Activated T-helper 1 cell treated with Interleukin-2 at 50 U/mL for 16 hours (primary cell): ENCODE results near the gene TMC2.

Source experiments
- DNase-seq: peaks from one replicate; pipeline ENCODE4 v3.0.0-alpha.2; 2020; ENCODE audit warnings: low read depth

TMC2 gene

DNA sequence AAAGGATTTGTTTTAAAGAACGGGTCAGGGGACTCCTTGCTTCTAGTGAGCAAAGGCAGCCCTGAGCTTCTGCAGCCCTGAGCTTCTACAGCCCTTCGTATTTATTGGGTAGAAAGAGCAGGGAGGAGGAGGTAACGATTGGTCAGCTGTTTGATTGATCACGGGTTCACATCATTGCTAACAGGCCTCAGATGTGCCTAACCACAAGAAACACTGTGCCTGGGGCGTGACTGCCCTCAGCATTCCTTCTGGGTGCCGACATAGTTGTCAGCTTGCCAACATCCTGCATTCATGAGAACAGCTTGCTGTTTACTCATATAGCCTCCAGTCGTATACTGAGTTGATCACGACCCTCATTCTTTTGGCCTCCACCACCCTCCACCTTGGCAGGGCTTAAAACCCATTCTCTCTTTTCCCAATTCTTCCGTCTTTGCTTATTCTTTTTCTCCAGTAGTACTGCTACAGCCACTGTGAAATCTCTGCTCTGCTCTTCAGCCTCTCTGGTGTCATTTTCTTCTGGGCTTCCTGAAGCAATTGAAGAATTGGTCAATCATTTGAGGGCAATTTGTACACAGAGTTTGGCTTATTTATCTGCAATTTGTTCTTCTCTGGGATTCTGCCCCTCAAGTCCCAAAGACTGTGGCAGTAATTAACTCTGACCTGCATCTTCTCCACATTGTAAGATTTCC, 90.6 kb downstream of the TMC2 start:
- DNase-seq: no peak

DNA sequence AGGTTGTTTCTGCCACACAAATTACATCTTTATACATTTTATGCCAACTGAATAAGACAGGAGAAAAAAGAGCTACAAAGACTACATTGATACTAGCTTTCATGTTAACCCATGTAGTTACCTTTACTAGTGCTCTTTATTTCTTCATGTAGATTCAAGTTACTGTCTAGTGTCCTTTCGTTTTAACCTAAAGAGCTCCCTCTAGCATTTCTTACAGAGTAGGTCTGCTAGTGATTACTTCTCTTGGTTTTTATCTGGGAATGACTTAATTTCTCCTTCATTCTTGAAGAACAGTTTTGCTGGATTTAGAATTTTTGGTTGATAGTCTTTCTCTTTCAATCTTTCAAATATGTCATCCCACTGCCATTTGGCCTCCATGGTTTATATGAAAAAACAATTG, 94.9 kb downstream of the TMC2 start:
- DNase-seq: no peak

DNA sequence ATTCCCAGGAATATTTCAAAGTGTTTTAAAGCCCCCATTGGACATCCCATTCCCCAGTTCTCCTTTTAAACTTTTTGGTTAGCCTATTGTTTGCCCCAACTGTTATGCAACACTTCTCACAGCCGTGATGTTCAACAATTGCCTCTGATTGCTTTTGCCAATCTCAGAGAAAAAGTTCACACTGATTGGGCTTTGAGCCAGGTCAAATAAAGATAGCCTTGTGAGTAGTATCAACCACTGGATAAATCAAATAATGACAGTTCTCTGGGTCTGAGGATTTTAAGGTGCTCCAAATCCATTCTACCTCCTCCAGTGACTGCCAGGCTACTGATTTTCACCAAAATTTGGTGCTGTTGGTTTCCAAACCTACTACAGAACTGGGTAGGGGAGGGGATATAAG, 97.0 kb downstream of the TMC2 start:
- DNase-seq: no peak

DNA sequence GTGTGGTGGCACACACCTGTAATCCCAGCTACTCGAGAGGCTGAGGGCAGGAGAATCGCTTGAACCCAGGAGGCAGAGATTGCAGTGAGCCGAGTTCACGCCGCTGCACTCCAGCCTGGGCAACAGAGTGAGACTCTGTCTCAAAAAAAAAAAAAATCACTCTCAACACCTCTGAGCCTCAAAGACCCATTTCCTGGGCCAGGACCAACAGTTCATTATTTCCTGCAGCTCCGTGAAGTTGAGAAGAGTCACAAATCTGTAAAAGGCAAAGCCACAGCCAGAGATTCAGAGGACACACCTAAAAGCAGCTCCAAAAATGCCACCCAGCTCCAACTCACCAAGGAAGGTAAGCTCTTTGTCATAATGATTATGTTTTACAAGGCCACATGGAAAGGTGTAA, 100.9 kb downstream of the TMC2 start:
- DNase-seq: no peak

DNA sequence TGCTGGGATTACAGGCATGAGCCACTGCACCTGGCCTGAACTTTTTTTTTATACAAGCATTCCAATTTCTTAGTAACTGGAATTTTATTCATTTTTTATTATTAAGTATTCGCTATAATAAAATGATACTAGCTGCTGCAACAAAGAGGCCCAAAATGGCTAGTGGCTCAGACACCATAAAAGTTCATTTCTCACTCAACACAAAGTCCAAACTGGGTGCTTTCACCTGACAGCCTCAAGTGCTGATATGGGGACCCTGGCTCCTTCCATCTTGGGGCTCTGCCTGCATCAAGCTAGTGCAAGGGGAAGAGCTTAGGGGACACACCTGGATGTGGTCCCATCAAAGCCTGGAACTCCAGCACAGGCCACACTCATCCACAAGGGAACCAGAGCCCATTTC, 103.9 kb downstream of the TMC2 start:
- no peak for DNase-seq

DNA sequence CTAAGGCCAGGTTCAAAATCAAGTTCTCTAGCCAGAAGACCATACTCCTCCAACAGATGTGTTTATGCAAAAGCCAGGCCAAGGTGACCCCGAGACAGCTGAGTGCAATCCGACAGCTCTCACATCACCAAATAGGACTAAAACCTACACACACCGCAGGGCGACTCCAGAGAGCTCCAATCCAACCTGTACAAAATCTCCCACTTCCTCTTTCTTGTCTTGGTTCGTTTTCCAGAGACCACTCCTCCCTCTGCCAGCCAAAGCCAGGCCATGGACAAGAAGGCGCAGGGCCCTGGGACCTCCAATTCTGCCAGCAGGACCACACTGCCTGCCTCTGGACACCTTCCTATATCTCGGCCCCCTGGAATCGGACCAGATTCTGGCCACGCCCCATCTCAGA, 104.5 kb downstream of the TMC2 start:
- no peak for DNase-seq

DNA sequence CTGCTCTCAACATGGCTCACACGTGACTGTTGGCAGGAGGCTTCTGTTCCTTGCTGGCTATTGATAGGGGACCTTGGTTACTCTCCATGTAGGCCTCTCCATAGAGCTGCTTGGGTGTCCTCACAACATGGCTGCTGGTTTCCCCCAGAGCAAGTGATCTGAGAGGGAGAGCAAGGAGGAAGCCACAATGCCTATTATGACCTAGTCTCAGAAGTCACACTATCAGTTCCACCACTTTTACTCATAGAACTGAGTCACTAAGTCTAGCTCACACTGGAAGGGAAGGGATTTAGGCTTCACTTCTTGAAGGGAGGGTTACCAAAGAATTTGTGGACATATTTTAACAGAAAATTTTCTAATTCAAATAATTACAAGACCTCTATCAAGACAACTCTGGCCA, 107.3 kb downstream of the TMC2 start:
- no peak for DNase-seq

DNA sequence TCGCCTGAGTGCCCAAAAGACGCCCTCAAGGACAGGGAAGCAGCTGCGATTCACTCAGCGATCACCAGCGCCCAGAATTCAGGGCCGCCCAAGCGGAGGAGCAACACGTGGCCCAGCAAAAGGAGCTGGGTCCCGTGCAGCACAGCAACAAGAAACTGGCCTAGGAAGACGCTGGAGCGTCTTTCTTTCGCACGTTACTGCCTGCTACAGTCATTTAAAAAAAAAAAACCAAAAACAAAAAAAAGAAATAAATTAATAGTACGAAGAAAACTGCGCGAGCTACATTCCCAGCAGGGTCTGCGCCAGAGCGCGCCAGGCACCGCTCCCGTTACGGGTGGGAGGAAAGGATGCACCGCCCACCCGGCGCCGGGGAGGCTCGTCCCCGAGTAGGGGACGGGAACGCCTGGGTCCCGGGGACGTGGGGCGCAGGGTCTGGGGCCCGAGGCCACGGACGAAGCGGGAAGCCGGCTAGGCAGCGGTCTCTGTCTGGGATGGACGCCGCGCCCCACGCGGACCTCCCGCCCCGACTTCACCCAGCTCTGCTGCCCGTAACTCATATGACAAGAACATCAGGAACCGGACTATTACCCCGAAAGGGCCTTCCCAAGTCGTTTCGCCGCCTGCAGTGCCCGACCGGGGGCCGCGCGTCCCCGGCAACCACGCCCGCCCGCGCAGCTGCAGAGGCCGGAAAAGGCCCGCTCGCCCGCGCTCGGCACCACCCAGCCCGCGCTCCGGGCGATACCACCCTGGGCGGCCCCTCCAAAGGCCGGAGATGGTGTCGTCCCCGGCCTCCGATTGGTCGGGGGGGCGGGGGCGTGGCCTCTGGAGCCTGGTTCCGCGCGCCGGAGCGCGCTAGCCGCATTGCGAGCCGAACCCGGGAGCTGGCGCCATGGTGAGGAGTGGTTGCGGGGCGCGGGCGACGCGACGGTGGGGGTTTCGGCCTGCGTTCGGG, 115.7 kb downstream of the TMC2 start, which contains the start of gene NOP56:
Gene NOP56, plus strand, starts transcription at position 861 of the 952 bp plus-strand sequence. Its CDS starts 29 bp downstream, at position 890.
- peak; percentile 95 for DNase-seq

DNA sequence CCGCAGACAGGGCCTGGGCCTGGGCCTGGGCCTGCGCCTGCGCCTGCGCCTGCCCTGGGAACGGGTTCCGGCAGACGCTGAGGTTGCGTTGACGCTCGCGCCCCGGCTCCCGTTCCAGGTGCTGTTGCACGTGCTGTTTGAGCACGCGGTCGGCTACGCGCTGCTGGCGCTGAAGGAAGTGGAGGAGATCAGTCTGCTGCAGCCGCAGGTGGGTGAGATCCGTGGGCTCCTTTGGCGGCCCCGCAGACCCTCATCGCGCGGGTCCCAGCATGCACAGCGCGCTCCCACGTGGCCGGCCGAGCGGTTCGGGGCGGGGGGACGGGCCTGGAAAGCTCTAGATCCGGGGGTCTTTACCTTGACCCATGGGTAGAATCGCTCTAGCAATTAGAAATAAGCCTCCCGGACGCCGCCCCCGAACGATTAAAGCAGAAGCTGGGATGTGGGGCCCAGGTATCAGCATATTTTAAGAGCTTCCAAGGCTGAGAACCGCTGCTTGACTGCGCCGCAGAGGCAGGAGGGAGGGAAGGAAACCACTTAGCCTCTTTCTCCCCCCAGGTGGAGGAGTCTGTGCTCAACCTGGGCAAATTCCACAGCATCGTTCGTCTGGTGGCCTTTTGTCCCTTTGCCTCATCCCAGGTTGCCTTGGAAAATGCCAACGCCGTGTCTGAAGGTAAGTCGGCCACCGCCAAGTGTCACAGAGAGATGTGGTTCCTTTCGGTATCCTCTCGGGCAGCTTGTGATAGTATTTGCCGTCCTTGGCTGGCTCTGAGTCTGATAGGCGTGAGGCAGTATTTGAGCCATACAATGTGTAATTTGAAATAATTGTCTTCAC, 116.6 kb downstream of the TMC2 start:
- DNase-seq: no peak

DNA sequence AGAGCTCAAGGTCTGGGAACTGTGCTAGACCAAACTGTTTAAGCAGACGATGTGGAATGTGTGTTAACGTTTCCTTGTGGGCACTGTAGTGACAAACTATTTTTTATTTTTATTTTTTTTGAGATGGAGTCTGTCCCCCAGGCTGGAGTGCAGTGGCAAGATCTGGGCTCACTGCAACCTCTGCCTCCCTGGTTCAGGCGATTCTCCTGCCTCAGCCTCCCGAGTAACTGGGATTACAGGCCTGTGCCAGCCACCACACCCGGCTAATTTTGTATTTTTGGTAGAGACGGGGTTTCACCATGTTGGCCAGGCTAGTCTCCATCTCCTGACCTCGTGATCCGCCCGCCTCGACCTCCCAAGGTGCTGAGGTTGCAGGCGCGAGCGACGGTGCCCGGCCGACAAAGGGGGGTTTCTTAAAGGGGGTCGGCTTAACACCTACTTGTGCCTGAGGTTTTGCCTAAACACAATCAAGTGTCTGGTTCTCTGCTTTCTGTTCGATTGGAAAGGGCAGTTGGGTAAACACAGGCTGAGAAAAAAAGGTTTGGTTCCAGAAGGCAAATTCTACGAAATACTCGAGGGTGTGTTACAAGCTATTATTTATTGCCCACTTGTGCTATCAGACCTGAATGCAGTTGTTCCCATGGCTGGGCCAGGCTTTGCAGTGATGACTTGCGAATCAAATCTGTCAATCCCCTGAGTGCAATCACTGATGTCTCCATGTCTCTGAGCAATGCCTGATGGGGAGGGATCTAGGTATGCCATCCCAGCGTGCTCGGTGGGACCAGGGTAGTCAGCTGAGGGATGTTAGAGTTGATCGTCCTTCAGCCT, 117.4 kb downstream of the TMC2 start:
- no peak for DNase-seq

DNA sequence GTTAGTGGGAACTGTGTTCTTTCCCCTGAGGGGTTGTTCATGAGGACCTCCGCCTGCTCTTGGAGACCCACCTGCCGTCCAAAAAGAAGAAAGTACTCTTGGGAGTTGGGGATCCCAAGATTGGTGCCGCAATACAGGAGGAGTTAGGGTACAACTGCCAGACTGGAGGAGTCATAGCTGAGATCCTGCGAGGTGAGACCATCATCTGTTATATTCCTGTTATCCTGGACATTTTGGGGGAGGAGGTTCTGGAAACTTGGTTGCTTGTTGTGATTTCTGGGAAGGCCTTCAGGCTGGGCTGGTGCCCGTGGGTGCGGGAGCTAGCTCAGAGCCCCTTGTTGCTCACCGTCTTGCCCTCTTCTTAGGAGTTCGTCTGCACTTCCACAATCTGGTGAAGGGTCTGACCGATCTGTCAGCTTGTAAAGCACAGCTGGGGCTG, 118.0 kb downstream of the TMC2 start:
- DNase-seq: no peak

DNA sequence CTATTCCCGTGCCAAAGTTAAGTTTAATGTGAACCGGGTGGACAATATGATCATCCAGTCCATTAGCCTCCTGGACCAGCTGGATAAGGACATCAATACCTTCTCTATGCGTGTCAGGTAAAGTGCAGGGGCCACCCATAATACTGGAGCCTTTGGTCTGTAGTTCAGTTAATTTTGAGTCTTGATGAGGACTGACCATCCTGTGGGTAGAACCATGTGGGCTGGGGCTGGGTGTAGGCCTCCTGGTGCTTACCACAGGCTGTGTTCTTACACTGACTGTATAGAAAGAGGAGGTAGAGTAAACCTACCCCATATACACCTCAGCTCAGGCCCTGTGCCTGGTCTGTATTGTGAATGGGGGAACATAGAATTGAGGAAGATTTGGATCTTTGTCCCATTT, 118.5 kb downstream of the TMC2 start:
- no peak for DNase-seq

DNA sequence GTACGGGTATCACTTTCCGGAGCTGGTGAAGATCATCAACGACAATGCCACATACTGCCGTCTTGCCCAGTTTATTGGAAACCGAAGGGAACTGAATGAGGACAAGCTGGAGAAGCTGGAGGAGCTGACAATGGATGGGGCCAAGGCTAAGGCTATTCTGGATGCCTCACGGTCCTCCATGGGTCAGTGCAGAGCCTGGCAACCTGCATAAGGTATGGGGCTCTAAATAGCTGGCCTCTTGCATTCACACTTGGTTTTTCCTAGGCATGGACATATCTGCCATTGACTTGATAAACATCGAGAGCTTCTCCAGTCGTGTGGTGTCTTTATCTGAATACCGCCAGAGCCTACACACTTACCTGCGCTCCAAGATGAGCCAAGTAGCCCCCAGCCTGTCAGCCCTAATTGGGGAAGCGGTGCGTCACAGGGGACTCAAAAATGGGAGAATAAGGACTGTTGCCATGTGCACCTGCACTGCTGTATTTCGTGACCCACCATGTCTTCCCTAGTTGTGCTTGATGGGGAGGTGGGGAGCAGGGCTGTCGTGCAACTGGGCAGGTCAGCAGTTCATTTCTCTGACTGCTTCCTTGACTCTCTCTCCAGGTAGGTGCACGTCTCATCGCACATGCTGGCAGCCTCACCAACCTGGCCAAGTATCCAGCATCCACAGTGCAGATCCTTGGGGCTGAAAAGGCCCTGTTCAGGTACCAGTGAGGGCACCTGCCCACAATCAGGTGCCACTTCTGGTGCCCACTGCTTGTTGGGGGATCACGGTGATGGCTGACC, 119.2 kb downstream of the TMC2 start:
- DNase-seq: no peak

DNA sequence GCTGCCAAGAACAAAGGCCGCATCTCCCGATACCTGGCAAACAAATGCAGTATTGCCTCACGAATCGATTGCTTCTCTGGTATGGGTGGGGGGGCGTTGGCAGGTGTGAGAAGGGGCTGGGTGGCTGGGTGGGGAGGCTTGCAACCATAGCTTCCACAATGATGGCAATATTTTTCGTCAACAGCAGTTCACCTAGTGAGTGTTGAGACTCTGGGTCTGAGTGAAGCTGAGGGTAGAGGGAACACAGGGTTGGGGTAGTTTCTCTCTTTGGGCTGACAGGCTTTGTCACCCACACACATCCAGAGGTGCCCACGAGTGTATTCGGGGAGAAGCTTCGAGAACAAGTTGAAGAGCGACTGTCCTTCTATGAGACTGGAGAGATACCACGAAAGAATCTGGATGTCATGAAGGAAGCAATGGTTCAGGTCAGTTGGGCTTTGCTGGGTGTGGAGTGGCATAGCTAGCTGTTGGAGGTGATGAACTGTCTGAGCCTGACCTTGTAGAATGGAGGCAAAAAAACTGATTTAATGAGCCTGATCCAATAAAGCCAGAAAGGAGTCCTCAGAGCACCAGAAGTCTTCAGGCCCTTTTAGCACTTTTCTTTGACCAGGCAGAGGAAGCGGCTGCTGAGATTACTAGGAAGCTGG, 120.2 kb downstream of the TMC2 start:
- no peak for DNase-seq

DNA sequence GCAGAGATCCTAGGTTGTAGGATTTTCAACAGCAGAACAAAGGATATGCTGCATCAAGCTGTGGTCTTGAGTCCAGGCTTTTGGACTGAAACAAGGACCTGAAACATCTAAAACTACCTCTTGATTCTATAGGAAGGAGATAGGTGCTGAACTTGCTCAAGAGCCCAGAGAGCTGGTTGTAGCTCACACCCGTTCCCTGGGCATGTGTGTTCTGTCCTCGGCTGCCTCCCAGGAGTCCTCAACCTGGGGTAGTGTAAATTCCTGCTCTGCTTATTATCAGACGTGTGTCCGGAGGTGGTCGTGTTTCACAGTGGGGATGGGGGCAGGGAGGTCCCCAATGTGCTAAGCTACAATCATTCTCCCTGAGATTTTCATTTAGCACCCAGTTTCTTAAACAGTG, 120.9 kb downstream of the TMC2 start:
- no peak for DNase-seq

DNA sequence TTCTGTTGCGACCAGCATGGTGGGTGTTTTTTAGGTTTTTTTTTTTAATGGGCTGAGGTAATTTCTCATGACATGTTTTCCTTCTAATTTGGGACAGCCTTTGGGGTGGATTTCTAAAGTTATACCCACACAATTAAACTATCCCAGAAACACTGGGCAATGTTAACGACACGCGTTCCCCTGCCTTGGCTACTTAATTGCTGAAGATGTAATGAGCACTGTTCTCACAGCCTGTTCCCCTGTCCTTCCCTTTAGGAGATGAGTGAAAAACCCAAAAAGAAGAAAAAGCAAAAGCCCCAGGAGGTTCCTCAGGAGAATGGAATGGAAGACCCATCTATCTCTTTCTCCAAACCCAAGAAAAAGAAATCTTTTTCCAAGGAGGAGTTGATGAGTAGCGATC, 121.3 kb downstream of the TMC2 start:
- no peak for DNase-seq

DNA sequence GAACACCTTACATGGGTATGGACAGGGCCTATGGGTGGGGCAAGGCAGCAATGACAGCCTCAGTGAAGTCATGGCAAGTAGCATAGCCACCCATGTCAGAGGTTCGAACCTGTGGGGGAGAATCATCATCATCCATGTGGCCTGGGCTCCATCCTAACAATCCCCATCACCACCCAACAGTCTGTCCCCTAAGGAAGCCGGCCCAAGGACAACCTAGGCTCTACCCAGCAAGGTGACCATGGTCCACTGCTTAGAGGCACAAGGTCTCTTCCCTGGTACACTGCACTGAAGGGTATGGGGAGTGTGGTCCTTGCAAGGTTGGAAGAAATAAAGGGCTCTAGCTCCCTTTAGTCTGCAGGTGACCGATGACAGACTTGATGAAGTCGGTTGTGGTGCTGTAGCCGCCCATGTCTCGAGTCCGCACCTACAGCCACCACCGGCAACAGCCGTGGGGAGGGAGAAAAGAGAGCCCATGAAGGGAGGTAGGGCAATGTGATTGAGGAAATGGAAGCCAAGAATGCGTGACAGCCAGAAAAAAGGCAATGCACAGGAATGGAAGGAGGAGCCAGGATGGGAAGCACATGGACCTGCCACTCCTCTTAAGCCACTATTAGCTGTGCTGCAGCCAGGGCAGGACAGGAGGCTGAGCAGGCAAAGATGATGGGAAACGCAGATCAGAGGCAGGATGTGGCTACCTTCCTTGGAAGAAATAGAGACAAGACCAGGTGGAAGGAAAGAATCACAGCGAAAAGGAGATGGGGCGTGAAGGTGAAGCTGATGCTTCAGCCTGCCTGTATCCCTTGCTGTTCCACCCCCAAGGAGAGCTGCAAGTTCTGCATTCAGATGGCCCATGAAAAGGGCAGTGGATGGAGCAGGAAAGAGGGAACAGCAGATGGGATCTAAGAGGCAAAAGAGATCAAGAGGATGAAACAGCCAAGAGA, 122.3 kb downstream of the TMC2 start:
- DNase-seq: no peak

DNA sequence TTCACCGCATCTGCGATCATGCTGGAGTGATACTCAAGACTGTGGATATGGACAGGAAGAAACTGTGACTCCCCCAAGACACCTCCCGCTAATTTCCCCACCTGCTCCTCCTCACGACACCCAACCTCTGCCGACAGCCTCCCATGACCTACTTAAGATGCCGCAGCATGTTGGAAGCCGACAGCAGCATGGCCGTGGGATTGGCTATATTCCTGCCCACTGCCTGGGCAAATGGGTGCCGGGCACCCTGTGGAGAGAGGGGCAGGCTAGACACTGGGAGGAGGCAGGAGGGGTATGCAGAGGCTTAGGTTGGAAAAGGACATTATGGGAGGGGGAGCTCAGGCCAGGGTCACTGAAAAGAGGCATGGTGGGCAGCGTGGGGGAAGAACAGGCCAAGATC, 123.2 kb downstream of the TMC2 start:
- no peak for DNase-seq

DNA sequence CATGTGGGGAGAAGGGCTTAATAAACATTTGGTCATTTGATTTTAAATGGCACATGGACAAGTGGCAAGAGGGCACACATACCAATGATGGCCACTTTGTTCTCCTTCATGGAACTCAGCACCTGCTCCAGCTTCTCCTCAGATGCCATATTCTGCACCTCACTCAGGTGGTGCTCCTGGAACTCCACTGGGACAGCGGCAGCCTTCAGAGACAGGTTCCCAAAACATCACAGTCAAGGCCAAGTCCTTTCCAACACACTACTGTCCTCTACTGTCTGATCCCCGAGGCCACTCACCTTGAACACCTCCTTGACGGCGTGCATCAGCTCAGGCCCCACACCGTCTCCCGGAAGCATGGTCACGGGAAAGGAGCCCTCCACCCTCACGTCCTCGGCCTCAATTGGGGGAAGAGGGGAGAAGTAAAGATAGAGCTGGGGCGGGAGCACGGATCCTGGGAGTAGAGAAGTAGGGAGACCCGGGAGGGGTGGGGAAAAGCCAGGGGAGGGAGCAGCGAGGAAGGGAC, 127.1 kb downstream of the TMC2 start:
- DNase-seq: no peak
